Epithelial cell of proximal tubule (primary cell): ENCODE measurements around the gene DAGLB. TPM values are rescaled to one million over a fixed set of nuclear protein-coding genes. Genes with fewer than 3 reads are reported as not detected.

Experiments used
- DNase-seq: peaks from one replicate; pipeline ENCODE4 v3.0.0-alpha.2; 2011; ENCODE audit warnings: low read depth
- H3K4me3 ChIP-seq: 2 replicates; pipeline ENCODE4 v1.5.1; 2011; ENCODE audit warnings: low read depth, mild to moderate bottlenecking, low read length
- CTCF ChIP-seq: conservative IDR thresholded peaks from 2 replicates; pipeline ENCODE4 v1.5.1; 2012; ENCODE audit warnings: low read depth, mild to moderate bottlenecking, low read length
- total RNA-seq: library from RNA; depleted of rRNA; stranded (reverse); fragments of >200 nt; gene quantifications from 2 replicates; pipeline ENCODE4 v1.2.3, GENCODE V29; 2015

DAGLB gene, protein sequence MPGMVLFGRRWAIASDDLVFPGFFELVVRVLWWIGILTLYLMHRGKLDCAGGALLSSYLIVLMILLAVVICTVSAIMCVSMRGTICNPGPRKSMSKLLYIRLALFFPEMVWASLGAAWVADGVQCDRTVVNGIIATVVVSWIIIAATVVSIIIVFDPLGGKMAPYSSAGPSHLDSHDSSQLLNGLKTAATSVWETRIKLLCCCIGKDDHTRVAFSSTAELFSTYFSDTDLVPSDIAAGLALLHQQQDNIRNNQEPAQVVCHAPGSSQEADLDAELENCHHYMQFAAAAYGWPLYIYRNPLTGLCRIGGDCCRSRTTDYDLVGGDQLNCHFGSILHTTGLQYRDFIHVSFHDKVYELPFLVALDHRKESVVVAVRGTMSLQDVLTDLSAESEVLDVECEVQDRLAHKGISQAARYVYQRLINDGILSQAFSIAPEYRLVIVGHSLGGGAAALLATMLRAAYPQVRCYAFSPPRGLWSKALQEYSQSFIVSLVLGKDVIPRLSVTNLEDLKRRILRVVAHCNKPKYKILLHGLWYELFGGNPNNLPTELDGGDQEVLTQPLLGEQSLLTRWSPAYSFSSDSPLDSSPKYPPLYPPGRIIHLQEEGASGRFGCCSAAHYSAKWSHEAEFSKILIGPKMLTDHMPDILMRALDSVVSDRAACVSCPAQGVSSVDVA
- 7.3 and 10.9 TPM in 2 replicates for total RNA-seq

DNA sequence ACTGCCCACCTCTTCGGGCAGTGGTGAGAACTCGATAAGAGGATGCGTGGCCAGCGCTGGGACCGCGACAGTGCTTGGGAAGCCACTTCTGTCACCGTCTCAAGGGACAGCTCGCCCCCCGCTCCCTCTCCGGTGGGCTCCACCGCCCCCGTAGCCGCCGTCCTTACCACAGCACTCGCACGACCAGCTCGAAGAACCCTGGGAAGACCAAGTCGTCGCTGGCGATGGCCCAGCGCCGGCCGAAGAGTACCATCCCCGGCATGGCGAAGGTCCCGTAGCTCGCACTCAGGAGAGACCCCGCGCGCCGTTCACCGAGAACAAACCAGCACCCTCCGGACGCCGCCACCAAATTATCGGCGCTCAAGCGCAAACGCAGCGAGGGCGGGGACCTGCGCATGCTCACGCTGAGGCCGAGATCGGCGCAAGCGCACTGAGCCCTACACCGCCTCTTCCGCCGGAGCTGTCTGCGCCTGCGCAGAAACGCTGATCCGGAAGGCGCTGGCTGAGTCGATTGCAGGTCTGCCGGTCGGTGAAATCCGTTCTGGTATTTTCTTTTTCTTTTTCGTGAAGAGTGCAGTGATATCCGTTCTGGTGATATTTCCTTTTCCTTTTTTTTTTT, at the start of gene DAGLB:
Gene DAGLB, minus strand, starts transcription at position 374 of the 619 bp plus-strand sequence. Its CDS starts 112 bp downstream, at position 262.
- DNase-seq, result no peak
- peak within 1 kb of the TSS; percentile 99 for H3K4me3 ChIP-seq
- TF ChIP-seq CTCF, result no peak

GRCh38 chr7:6497637-6497905, 49.8 kb upstream of the DAGLB start:
- no peak overlapping the region for H3K4me3 ChIP-seq
- no peak for TF ChIP-seq CTCF
- DNase-seq, result no peak

GRCh38 chr7:6496842-6497636, 49.3 kb upstream of the DAGLB start:
- DNase-seq, result no peak
- H3K4me3 ChIP-seq, result no peak overlapping the region
- TF ChIP-seq CTCF, result no peak

GRCh38 chr7:6495597-6496262, 48.0 kb upstream of the DAGLB start:
- no peak for TF ChIP-seq CTCF
- no peak for DNase-seq
- no peak overlapping the region for H3K4me3 ChIP-seq

DNA sequence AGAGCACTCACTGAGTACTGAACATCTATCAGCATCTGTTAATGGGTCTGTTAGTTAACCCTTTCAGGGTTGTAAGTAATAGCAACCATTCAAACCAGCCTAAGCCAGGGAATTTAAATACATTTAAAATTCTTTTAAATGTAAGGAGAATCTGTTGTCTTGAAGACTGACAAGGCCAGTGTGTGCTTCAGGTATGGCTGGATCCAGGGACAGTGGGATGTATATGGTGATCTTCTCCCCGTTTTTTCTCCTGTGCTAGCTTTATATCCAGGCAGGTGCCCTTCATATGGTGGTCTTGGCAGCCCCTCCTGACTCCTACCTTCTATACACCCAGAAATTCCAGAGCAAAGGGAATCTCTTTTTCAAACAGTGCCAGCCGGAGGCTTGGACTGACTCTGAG, 46.6 kb upstream of the DAGLB start:
- no peak for TF ChIP-seq CTCF
- DNase-seq, result no peak
- no peak overlapping the region for H3K4me3 ChIP-seq

DNA sequence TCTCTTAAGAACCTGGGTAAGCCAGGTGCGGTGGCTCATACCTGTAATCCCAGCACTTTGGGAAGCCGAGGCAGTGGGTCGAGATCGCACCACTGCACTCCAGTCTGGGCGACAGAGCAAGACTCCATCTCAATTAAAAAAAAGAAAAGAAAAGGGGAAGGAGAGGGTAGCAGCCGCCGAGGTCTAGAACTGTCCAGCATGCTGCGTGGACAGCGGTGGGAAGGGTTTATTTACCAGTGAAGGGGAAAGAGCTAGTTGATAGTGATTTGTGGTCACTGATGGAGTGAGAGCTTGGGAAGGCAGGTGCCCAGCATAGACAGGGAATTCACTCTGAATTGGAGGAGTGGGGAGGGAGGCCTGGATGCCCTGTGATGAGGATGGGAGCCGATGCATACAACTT, 43.4 kb upstream of the DAGLB start:
- no peak overlapping the region for H3K4me3 ChIP-seq
- DNase-seq, result no peak
- no peak for TF ChIP-seq CTCF
